HepG2 (cell line): ENCODE measurements around the gene ALPL. TPM values are rescaled to one million over a fixed set of nuclear protein-coding genes. Genes with fewer than 3 reads are reported as not detected.

ENCODE experiments used
- ATAC-seq: fragments of 200-7000 bp; cut with Tn5 transposase; 3 replicates; pipeline ENCODE4 v1.9.1; 2020; ENCODE audit warnings: mild to moderate bottlenecking, moderate library complexity
- BruUV-seq: library from RNA; stranded (reverse); fragments of 400-500 nt; replicated peaks from 2 replicates; lab custom pipeline; 2021; lab: Mats Ljungman, UMichigan
- CTCF ChIA-PET: fragments of 300-600 bp; formaldehyde crosslinking; extraction: SDS; loops from one replicate; lab custom pipeline; 2021; ENCODE audit warnings: low total read pairs, inconsistent platforms, low intra/inter-chr PET ratio; lab: Yijun Ruan, JAX
- POLR2A ChIA-PET: fragments of 350-600 bp; sonication (Branson Sonifier 250); formaldehyde crosslinking; loops from one replicate; lab custom pipeline; 2020; ENCODE audit warnings: antibody characterized with exemption, inconsistent platforms; lab: Yijun Ruan, JAX
- DNase-seq: peaks from one replicate; pipeline ENCODE4 v3.0.0-alpha.2; 2015; ENCODE audit warnings: low spot score
- FAIRE-seq: peaks from 3 replicates; lab custom pipeline; 2011; peaks lifted over from hg19 to GRCh38; lab: Jason Lieb, UNC
- H2AFZ ChIP-seq: one replicate; pipeline ENCODE4 v1.6.1; 2011; ENCODE audit warnings: low read length, inconsistent platforms
- H3K27ac ChIP-seq: fragments of 300-600 bp; 3 replicates; pipeline ENCODE4 v1.8.0; 2011; ENCODE audit warnings: mixed run types, mild to moderate bottlenecking, mixed read lengths, low read length, inconsistent platforms; ENCODE audit not compliant: insufficient read depth; ENCODE audit errors: extremely low read length
- H3K27me3 ChIP-seq, 2 experiments: fragments of 200-600 bp in 1 of 2; 2 replicates in 1 of 2; 3 replicates in 1 of 2; pipeline versions ENCODE4 v1.6.0 to v1.8.0; 2011; ENCODE audit warnings: low read length in 2 of 2, mild to moderate bottlenecking in 2 of 2, moderate library complexity in 2 of 2, inconsistent platforms in 1 of 2; ENCODE audit not compliant: insufficient read depth in 2 of 2, control insufficient read depth in 1 of 2
- H3K36me3 ChIP-seq, 2 experiments: fragments of 200-600 bp in 1 of 2; replicated peaks in 1 of 2; 2 replicates in 1 of 2; 3 replicates in 1 of 2; pipeline versions ENCODE4 v1.5.1 to v1.8.0; 2011; ENCODE audit warnings: low read length in 2 of 2, inconsistent platforms in 1 of 2; ENCODE audit not compliant: insufficient read depth in 2 of 2, control insufficient read depth in 1 of 2
- H3K4me1 ChIP-seq: 2 replicates; pipeline ENCODE4 v1.5.1; 2012; ENCODE audit warnings: low read length, inconsistent platforms; ENCODE audit not compliant: insufficient read depth
- H3K4me2 ChIP-seq: 2 replicates; pipeline ENCODE4 v1.6.0; 2011; ENCODE audit warnings: low read depth, low read length, inconsistent platforms
- H3K4me3 ChIP-seq, 3 experiments: fragments of 200-600 bp in 1 of 3; sonication (generic), shearing (Covaris generic) in 1 of 3; replicated peaks in 1 of 3; 2 replicates each; pipeline ENCODE4 v1.5.1; 2011 to 2016; ENCODE audit warnings: low read length in 3 of 3, inconsistent platforms in 2 of 3, low read depth in 2 of 3, mild to moderate bottlenecking in 2 of 3, control low read depth in 1 of 3, mixed read lengths in 1 of 3; ENCODE audit not compliant: insufficient read depth in 1 of 3
- H3K79me2 ChIP-seq: one replicate; pipeline ENCODE4 v1.6.1; 2011; ENCODE audit warnings: low read length, inconsistent platforms; ENCODE audit not compliant: insufficient read depth
- H3K9ac ChIP-seq: 2 replicates; pipeline ENCODE4 v1.6.0; 2011; ENCODE audit warnings: mild to moderate bottlenecking, low read depth, low read length, inconsistent platforms; ENCODE audit not compliant: insufficient read depth
- H3K9me3 ChIP-seq: 2 replicates; pipeline ENCODE4 v1.5.1; 2012; ENCODE audit warnings: mild to moderate bottlenecking, low read length
- H4K20me1 ChIP-seq: 2 replicates; pipeline ENCODE4 v1.6.0; 2011; ENCODE audit warnings: inconsistent platforms, mild to moderate bottlenecking, low read length, moderate library complexity; ENCODE audit not compliant: insufficient read depth
- ARNT ChIP-seq: fragments of 450-650 bp; IDR thresholded peaks from 2 replicates; pipeline ENCODE4 v1.6.1; 2017
- JUN ChIP-seq: sonication (generic); formaldehyde crosslinking; IDR thresholded peaks from 2 replicates; pipeline ENCODE4 v1.4.0; 2020; ENCODE audit warnings: mild to moderate bottlenecking, missing genetic modification reagents
- MAZ ChIP-seq, 2 experiments: sonication (generic) in 1 of 2; formaldehyde crosslinking in 1 of 2; IDR thresholded peaks; 2 replicates each; pipeline versions ENCODE4 v1.5.0 to v1.6.1; 2012 to 2020; ENCODE audit warnings: low read depth in 2 of 2, mild to moderate bottlenecking in 2 of 2, borderline replicate concordance in 1 of 2, improper control_type of control experiment in 1 of 2, low read length in 1 of 2, missing genetic modification reagents in 1 of 2, moderate library complexity in 1 of 2
- MTF1 ChIP-seq: sonication (generic); formaldehyde crosslinking; IDR thresholded peaks from 2 replicates; pipeline ENCODE4 v1.5.0; 2020; ENCODE audit warnings: missing genetic modification reagents
- POGZ ChIP-seq: sonication (generic); formaldehyde crosslinking; IDR thresholded peaks from 2 replicates; pipeline ENCODE4 v1.4.0; 2020; ENCODE audit warnings: mild to moderate bottlenecking, missing genetic modification reagents
- RXRB ChIP-seq: IDR thresholded peaks from 2 replicates; pipeline ENCODE4 v1.6.1; 2016; ENCODE audit warnings: borderline replicate concordance, missing genetic modification reagents, missing compliant biosample characterization
- ZKSCAN1 ChIP-seq: fragments of 150-350 bp; IDR thresholded peaks from 2 replicates; pipeline ENCODE4 v1.6.1; 2014; ENCODE audit warnings: low read length
- ZNF33A ChIP-seq: sonication (generic); formaldehyde crosslinking; IDR thresholded peaks from 2 replicates; pipeline ENCODE4 v1.5.1; 2020; ENCODE audit warnings: missing genetic modification reagents, mild to moderate bottlenecking, moderate library complexity, borderline replicate concordance
- ZNF816 ChIP-seq: sonication (generic); formaldehyde crosslinking; IDR thresholded peaks from 2 replicates; pipeline ENCODE4 v1.8.0; 2022; ENCODE audit warnings: missing genetic modification reagents, mild to moderate bottlenecking, borderline replicate concordance
- WGBS: methylation state at CpG from one replicate; pipeline ENCODE4 v1.1.6; 2017; ENCODE audit warnings: low lambda C conversion rate; 5-methylcytosine and 5-hydroxymethylcytosine counted together
- in situ Hi-C: cut with HindIII; loops from 2 replicates; pipeline ENCODE4 v1.10.0; 2017; ENCODE audit warnings: low pct_unique_long_range_greater_than_20kb; ENCODE audit not compliant: extremely low pct_ligation_motif_present
- intact Hi-C: fragments of 100-400 bp; cut with micrococcal nuclease; formaldehyde crosslinking; loops from one replicate; pipeline ENCODE4 v1.10.0; 2022; ENCODE audit not compliant: unreplicated experiment
- polyA plus RNA-seq, 8 experiments: library from polyadenylated mRNA; depleted of rRNA in 3 of 8; stranded (reverse) in 7 of 8; unstranded in 1 of 8; fragments of >200 nt; fragmentation: Illumina TruSeq in 4 of 8; extraction: Trizol in 4 of 8; gene quantifications; 2 replicates each; pipeline versions ENCODE4 v1.2.1 to v1.2.3, GENCODE V29; 2011 to 2016; ENCODE audit warnings: low read depth in 4 of 8, missing spikeins in 1 of 8, mixed read lengths in 1 of 8; ENCODE audit not compliant: insufficient read depth in 1 of 8
- total RNA-seq, 5 experiments: library from RNA; depleted of rRNA; stranded (reverse); fragments of >200 nt; fragmentation: Illumina TruSeq; extraction: Trizol; gene quantifications; 2 replicates each; pipeline ENCODE4 v1.2.3, GENCODE V29; 2016; ENCODE audit warnings: low read depth in 1 of 5
- TF ChIP-seq, protein P1 (sequence below): sonication (generic); formaldehyde crosslinking; IDR thresholded peaks from 2 replicates; pipeline ENCODE4 v1.5.0; 2020; ENCODE audit warnings: mild to moderate bottlenecking, missing genetic modification reagents

ALPL gene
- total and polyA plus RNA-seq, 2 of the 13 experiments (the other 11 are each of a cell fraction or from before 2014, with no cell fraction given): 0.12 TPM; not detected in 1

DNA sequence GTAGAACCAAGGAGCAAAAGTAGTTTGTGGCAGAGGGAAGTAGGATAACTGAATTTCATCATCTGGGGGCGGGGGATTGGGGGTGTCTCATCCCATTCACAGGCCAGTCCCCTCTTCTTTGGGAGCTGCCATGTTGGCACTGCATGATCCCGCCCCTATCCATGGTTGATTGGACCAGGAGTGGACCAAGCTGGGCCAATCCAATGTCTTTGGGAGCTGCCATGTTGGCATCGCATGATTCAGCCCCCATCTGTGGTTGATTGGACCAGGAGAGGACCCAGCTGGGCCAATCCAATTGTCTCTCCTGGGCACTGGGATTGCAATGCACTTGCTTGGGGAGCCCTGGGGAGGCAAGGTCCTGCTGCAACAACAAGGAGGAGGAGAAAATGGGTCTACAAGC lies 12.3 kb upstream of the ALPL start:
- FAIRE-seq (no peak), DNase-seq (no peak), ATAC-seq (no peak)
- Histone ChIP-seq H2AFZ (no peak overlapping the region), H3K4me2 (no peak overlapping the region), H4K20me1 (no peaks in the 10 kb centered on the region), H3K9me3 (no peaks in the 10 kb centered on the region), H3K27ac (no peak overlapping the region), H3K4me1 (peaks cover 10% of the 10 kb centered on the region), H3K27me3 (peaks cover 0 to 1% of the 10 kb centered on the region in 2 experiments; a peak in 1 of 5 replicates), H3K36me3 (no peaks in the 10 kb centered on the region), H3K4me3 (no peak overlapping the region), H3K9ac (no peak overlapping the region), H3K79me2 (no peaks in the 10 kb centered on the region)
- ChIA-PET CTCF (no interaction called here), POLR2A (no interaction called here)
- no TSS peak for BruUV-seq
- intact Hi-C loops: loop anchor here (10.0 kb wide), 1 partner anchor 262 kb away; no protein-coding TSS in a partner anchor
- in situ Hi-C loops: loop anchor here (25.0 kb wide), 1 partner anchor 260 kb away; no protein-coding TSS in a partner anchor
- WGBS: 0% methylated on average over 1 of the region's 3 CpGs
- no peak for TF ChIP-seq MAZ (IDR thresholded peaks at IDR 0.05; ENCODE audit: borderline replicate concordance, low read depth, low read length)
- TF ChIP-seq MAZ (CRISPR knock-in tag; IDR thresholded peaks at IDR 0.05; ENCODE audit: low read depth): no peak
- TF ChIP-seq ARNT: no peak
- TF ChIP-seq, protein P1, sequence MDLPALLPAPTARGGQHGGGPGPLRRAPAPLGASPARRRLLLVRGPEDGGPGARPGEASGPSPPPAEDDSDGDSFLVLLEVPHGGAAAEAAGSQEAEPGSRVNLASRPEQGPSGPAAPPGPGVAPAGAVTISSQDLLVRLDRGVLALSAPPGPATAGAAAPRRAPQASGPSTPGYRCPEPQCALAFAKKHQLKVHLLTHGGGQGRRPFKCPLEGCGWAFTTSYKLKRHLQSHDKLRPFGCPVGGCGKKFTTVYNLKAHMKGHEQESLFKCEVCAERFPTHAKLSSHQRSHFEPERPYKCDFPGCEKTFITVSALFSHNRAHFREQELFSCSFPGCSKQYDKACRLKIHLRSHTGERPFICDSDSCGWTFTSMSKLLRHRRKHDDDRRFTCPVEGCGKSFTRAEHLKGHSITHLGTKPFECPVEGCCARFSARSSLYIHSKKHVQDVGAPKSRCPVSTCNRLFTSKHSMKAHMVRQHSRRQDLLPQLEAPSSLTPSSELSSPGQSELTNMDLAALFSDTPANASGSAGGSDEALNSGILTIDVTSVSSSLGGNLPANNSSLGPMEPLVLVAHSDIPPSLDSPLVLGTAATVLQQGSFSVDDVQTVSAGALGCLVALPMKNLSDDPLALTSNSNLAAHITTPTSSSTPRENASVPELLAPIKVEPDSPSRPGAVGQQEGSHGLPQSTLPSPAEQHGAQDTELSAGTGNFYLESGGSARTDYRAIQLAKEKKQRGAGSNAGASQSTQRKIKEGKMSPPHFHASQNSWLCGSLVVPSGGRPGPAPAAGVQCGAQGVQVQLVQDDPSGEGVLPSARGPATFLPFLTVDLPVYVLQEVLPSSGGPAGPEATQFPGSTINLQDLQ (CRISPR knock-in tag): no peak
- no peak for TF ChIP-seq ZNF33A (CRISPR knock-in tag)
- no peak for TF ChIP-seq ZNF816 (CRISPR knock-in tag)
- no peak for TF ChIP-seq POGZ
- no peak for TF ChIP-seq ZKSCAN1
- TF ChIP-seq MTF1 (CRISPR knock-in tag): no peak
- no peak for TF ChIP-seq RXRB (CRISPR knock-in tag)
- TF ChIP-seq JUN: no peak
